HG03039 (cell line): ENCODE data around the gene MALSU1.

ENCODE experiments used
- ATAC-seq: cut with Tn5 transposase; IDR thresholded peaks from one replicate; pipeline ENCODE4 v1.9.1; 2021; ENCODE audit warnings: mild to moderate bottlenecking, moderate library complexity; ENCODE audit not compliant: unreplicated experiment

MALSU1 gene

GRCh38 chr7:23358152-23358674 is 59.1 kb downstream of the MALSU1 start:
- ATAC-seq = no peak
